GM18909 (cell line): ENCODE data around the gene SLC7A5.
"Not testable (repeated sequence)": the region's sequence is repeated elsewhere in the genome, so short reads cannot be mapped to it uniquely, and the experiment has no call there.

Experiments used
- ATAC-seq: cut with Tn5 transposase; IDR thresholded peaks from one replicate; pipeline ENCODE4 v1.9.1; 2021; ENCODE audit warnings: mild to moderate bottlenecking; ENCODE audit not compliant: unreplicated experiment, poor library complexity

The SLC7A5 gene

DNA sequence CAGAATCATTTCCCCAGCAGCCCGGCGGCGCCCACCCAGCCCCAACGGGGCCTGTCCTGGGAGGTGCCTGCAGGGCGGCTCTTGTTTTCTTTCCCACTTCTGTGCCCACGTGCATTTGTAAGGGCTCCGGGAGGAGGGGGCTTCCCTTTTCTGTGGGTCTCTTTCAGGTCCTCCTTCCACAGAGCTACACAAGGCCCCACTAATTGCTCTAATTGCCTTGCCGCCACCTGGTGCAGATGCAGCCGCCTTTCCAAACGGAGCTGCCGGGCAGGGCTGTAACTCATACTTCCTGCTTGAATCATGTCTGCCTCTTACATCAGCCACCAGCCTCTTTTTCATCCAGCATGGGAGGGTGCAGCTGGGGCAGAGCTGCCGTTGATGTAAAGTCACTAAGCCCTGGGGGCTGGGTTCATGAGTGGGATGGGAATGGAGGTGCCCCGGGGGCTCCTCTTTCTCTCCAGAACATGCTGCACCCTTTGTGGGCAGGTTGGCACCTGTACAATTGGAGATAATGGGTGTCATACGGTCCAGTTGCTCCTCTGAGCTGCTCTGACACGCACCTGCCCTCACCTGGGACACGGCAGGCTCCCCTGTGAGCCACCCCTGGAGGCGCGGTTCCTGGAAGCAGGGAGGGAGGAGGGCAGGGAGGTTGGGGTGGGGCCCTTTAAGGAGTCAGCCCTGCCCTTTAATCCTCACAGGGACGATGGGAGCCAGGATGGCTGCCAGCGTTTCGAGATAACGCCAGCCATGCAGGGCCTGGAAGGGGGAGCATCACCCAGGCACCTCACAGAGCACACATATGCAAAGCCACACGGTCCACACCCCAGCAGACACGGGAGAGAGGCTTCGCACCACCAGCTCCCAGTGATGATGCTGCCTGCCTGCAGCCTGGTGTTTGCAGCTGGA is 62.4 kb downstream of the SLC7A5 start:
- no peak for ATAC-seq

DNA sequence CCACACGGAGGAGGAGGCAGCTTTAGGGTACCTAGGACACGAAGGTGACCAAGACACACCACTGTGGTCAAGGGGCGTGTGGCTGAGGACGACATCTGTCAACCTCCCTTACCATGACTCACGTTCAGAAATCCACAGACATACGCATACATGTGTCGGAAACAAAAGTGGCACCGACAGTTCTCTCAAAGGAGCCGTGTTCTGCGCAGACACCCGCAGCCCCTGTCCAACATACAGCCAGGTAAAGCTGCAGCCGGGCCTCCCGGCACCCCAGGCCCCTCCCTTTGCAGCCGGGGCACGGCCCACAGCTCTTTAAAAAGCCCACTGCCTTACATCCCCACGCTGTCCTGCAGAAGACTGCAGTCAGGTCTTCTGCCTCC is 63.1 kb downstream of the SLC7A5 start:
- ATAC-seq, result no peak

DNA sequence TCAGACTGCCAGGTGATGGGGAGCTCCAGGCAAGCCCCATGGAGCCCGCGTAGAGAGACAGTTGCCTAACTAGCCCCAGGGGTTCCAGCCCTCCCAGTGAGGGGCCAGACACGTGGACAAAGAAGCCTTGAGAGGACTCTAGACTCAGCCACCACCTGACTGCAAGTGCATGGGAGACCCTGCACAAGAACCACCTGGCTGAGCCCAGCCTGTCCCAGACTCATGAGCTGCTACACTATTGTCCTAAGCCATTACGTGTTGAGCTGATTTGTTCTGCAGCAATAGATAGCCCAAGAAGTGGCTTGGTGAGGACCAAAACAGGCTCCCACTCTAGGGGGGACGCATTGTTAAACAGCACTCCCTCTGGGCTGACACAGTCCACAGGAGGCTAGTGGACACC is 65.9 kb downstream of the SLC7A5 start:
- ATAC-seq, result no peak

DNA sequence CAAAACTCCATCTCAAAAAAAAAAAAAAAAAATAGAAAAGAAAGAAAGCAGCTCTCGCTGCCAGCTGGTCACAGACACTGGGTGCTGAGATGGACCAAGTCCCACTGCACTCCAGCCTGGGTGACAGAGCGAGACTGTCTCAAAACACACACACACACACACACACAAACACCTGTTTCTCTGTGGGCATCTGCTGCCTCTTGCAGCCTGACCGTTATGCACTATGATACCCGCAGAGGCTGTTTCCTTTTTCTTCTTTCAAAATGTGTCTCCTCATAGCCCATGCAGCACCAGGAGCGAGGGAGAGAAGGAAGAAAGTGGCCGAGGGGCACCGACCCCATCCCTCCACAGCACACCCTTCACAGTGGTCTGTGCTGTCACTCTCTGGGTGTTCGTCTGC is 66.6 kb downstream of the SLC7A5 start:
- ATAC-seq, result no peak

DNA sequence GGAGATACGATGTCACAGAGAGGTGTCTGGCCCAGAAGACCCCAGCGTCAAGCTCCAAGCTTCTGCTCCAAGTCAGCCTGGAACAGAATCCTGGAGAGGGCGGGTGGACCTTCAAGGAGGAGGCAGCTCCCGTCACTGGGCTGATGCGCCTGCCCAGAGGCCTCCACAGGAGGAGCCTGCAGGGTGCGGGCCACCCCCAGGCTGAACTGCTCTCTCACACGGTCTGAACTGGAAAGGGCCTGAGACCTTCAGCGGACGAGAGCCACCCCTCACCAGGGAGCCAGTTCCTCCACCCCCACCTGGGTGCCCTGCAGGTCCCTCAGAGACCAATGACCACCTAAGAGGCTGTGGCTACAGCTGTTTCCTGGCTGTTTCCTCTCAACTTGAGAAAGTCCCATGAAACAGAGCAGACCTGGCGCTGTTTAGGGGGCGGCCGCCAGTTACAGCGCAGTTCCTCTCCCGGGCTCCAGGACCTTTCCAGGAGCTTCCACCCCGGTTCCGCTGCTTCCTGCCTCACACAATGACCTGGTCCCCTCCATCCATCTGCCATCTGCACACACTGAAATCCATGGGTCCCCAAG is 67.5 kb downstream of the SLC7A5 start:
- no peak for ATAC-seq

DNA sequence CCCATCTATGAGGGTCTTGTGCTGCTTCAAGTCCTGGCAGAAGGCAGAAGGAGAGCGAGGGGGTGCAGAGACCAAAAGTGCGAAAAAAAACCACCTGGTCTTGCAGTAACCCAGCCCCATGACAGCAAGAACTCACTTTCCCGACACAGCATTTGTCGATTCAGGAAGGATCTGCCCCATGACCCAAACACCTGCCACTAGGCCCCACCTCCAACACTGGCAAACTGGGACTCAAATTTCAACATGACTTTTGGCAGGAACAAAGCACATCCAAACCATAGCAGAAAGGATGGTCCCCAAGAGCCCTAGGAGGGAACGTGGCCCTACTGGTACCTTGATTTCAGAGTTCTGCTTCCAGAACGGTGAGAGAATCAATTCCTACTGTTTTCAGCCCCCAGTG is 68.8 kb downstream of the SLC7A5 start:
- ATAC-seq, result no peak

DNA sequence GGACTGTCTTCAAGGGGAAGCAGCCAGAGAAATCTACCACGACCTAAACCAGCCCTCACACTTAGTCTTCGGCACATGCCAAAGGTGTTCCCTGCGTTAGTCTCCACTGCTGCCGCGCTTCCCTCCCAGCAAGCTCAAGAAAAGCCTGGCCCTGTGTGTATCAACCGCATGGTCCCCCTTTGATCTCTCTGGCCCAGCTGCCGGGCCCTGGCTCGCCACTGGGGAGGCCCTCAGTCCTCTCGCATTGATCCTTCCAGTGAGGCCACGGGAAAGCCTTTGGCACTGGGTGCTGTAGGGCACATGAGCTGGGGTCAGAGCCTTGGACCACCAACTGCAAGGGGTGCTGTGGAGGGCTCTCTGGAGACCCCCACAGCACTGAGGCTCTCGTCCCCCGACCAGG is 74.0 kb downstream of the SLC7A5 start:
- ATAC-seq, result no peak

DNA sequence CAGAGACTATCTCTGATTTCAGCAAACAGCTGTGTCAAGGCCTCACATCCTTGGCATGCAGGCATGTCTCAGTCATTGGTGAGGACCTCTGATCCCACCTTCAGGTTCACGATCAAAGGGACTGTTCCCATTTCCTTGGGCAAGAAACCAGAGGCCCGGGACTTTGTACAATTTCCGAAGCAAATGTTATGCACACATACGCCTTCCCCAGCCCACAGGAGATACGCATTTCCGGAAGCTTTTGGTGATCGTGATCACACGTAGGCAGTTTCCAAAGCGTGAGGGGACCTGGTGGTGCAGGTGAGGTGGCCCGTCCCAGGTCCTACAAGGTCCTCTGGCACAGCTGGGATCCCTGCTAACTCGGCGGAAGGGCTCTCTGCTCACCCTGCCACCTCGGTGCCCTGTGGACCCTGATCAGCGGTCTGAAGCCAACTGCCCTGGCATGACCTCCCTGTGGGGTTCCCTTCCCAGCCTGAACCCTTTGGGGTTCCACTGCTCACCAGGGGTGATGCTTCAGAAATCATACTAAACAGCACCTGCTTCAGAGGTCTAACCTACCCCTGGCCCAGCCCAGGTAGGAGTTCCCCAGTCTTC is 74.7 kb downstream of the SLC7A5 start:
- ATAC-seq, result no peak

DNA sequence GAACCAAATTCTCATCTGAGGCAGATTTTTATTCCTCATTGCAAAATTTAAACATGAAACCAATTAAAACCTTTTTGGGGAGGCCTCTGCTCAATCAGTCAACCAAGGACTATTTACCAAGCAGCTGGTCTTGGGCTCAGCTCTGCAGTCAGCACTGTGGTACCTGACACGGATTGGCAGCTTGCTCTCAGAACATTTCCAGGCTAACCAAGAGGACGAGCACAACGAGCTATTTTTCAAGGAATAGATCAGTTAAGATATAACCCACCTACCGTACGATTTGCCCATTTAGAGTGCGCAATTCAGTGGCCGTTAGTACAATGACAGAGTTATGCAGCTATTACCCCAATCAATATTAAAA is 77.1 kb downstream of the SLC7A5 start:
- no peak for ATAC-seq

DNA sequence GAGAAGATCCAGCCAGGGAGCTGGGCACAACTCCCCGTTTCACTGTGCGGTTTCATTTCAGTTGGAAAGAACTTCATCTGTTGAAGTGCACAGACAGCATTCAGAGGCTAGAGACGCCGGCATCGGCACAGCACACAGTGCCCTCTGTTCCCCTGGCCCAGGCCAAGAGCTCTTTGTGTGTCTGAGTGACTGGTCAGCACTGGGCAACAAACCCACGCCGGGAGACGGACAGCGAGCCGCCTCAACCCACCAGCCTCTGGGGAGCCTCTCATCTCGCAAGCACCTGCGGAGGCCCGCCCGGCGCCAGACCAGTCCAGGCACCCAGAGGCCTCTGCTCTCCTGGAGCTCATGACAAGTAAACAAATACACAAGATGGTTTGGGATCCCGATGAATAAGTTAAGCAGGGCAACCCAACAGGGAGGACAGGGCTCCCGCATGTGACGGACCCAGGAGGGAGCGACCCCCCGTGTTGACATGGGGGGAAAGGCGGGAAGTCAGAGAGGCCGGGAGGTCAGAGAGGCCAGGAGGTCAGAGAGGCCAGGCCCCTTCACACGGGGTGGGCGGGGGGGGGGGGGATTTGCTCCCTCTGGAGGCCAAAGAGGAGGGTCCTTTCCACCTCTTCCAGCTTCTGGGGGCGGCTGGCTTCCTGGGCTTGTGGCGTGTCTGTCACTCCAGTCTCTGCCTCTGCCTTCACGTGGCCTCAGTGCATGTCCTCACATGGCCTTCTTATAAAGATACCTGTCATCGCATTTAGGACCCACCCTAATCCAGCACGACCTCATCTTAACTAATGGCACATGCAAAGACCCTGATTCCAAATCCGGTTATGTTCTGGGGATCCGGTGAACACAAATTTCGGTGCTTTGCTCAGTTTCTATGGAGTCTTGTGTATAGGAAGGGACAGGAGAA is 77.8 kb downstream of the SLC7A5 start:
- ATAC-seq, result no peak

DNA sequence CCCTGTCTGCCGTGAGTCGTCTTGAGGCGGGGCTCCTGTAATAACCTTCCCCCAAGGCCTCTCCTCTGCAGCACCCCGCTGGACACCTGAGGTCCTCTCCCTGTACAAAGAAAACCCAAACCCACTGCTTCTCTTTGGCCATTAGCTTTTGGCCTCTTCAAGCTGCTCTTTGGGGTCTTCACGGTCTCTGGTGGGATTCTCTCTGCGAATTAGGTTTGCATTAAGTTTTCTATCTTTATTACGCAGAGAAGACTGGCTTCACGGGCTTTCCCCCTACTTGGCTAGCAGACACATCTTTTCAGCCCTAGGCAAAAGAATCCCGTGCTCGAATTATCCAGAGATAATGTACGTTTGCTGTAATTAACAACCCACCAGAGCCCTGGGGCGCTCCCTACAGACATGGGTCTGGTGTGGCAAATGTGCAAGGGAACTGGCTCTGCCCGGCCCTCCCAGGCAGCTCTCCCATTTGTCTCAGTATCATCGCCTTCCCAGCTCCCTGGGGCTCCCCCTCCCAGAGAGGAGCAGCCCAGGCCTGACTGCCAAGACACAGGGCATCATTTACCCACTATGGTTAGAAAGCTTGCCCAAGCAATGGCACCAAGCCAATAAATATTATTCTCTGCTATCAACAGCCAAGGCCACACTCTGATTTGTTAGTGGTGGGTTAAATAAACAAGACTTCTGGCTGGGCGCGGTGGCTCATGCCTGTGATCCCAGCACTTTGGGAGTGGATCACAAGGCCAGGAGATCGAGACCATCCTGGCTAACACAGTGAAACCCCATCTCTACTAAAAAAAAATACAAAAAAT is 78.8 kb downstream of the SLC7A5 start:
- no peak for ATAC-seq

DNA sequence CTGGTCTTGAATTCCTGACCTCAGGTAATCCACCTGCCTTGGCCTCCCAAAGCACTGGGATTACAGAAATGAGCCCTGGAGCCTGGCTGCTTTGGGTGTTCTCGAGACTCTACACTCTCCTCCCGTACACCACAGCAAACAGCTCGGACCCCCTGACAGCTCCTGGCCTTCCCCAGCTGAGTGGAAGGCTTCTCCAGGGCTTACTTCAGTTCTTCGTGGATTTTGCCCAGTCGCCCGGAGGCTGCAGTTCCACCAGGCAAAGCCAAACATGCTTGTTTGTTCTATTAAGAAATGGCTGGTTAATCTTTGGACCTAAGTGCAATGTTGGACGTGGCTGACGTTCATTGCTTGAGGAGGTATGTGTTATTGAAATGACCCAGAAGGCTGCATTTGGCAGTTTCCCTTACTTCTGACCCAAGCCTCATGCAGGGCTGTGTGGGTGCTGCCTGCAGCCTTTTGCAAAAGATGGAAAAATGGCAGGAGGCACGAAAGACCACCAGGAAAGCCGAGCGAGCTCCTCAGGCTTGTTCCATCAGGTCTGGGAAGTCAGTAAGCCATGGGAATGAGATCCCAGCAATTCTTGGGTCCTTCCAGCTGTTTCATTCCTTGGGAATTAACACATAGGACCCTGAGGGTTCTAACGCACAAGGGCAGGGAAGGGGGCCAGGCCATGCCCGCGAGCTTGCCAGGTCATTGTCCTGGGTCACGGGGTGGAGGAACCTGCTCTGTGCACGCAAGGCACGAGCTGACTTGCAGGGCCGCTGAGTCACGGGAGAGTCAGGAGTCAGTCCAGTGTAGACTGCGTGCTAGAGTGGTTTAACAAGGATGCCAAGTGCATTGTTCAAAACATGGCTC is 79.6 kb downstream of the SLC7A5 start:
- no peak for ATAC-seq

DNA sequence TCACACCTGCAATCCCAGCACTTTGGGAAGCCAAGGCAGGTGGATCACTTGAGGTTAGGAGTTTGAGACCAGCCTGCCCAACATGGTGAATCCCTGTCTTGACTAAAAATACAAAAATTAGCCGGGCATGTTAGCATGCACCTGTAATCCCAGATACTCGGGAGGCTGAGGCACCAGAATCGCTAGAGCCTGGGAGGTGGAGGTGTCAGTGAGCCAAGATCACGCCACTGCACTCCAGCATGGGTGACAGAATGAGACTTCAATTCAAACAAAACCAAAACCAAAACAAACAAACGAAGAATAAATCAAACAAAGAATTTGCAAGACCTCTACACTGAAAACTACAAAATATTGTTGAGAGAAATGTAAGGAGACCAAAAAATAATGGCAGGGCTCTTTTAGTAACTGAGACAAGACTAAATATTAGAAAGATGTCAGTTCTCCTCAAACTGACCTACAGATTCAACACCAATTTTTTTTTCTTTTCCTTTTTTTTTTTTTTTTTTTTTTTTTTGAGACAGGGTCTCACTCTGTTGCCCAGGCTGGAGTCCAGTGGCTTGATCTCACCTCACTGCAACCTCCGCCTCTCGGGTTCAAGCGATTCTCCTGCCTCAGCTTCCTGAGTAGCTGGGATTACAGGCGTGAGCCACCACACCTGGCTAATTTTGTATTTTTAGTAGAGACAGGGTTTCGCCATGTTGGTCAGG is 80.4 kb downstream of the SLC7A5 start:
- not testable (repeated sequence) for ATAC-seq

DNA sequence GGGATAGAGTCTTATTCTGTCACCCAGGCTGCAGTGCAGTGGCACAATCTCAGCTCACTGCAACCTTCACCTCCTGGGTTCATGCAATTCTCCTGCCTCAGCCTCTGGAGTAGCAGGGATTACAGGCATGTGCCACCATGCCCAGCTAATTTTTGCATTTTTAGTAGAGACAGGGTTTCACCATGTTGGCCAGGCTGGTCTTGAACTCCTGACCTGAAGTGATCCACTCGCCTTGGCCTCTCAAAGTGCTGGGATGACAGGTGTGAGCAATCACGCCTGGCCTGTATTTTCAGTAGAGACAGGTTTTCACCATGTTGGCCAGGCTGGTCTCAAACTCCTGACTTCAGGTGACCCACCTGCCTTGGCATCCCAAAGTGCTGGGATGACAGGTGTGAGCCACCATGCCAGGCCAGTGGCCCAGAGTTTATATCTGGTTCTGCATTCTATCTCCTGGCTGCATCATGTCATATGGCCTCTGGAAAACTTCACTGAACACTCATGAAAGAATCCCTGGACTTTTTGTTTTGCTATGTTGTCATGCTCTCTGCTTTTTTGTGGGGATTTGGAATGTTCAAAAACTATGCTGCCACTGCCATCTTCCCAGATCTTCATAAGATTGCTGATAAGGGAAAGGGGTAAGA is 81.7 kb downstream of the SLC7A5 start:
- not testable (repeated sequence) for ATAC-seq

DNA sequence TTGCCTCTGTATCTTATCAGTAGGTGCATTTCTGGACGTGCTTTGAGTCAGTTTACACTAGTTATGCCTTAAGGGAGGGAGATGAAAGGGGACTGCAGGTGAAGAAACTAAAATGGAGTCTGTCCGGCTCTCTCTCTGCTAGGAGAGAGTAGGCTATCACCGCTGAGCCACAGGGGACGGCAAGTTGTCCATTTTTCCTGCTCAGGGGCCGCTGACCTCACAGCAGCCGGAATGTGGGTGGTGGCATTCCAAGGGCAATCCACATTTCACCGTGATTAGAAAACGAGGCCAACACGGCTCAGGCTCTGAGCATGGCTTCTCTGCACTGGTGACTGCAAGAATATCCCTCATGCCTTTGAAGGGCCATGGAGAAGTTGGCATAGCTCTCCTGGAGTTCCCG is 84.5 kb downstream of the SLC7A5 start:
- ATAC-seq, result no peak

DNA sequence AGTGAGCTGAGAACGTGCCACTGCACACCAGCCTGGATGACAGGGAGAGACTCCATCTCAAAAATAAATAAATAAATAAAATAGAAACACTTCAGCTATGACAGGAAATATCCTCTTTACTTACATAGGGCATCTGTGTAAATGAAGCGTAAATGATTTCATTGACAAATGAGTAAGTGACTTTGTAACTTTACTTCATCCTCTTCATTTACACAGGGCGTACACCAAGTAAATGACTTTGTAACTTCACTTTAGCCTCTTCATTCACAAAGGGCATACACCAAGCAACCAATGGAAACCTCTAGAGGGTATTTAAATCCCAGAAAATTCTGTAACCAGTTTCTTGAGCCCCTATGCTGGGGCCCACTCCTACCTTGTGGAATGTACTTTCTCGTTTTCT is 87.3 kb downstream of the SLC7A5 start:
- no peak for ATAC-seq

DNA sequence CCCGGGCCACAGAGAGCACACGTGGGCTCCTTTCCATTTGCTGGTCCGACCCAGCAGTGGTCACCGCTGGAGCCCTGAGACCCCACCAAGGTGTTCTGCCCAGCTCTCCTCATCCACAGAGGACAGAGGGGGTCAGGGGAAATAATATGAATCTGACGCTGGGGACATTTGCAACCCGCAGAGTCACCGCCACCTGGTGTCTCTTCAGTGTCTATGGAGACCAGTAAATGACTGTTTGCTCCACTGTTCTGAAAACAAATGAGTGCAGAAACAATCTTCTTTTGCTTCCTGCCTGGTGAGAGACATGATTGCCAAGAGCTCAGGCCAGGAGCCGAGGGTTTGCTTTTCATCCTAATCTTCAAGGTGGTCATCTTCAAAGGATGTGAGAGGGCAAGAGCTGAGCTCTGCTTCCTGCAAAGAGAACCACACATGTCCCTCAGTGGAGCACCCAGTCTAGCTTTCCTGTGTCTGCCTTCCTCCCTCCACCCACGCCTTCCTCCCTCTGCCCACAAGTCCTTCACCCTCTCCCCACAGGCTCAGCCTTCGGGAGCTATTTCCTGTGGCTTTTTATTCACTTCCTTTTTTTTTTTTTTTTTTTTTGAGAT is 88.8 kb downstream of the SLC7A5 start:
- ATAC-seq, result no peak
